Psoas muscle (tissue), 8 donors: Measurements from ENCODE around the gene FBXO36. TPM values are rescaled to one million over a fixed set of nuclear protein-coding genes. Genes with fewer than 3 reads are reported as not detected.

ENCODE experiments used
- ATAC-seq, 4 donors: fragments of 200-7000 bp; cut with Tn5 transposase; one replicate each; pipeline ENCODE4 v1.9.1; 2020; ENCODE audit warnings: moderate library complexity in 3 of 4, mild to moderate bottlenecking in 2 of 4
- DNase-seq, 2 donors: peaks; one replicate each; pipeline ENCODE4 v3.0.0-alpha.2; 2020
- H3K27ac ChIP-seq: fragments of 200-600 bp; one replicate; pipeline ENCODE4 v1.8.0; 2022
- H3K27me3 ChIP-seq, 3 donors: fragments of 200-600 bp in 1 of 3; one replicate each; pipeline versions ENCODE4 v1.6.1 to v1.8.0; 2013 to 2022; ENCODE audit warnings: low read length in 2 of 3, mild to moderate bottlenecking in 2 of 3, moderate library complexity in 1 of 3; ENCODE audit not compliant: insufficient read depth in 3 of 3
- H3K36me3 ChIP-seq, 2 donors: fragments of 200-600 bp in 1 of 2; one replicate each; pipeline versions ENCODE4 v1.6.1 to v1.8.0; 2013 to 2022; ENCODE audit warnings: low read depth in 1 of 2, mild to moderate bottlenecking in 1 of 2, moderate library complexity in 1 of 2; ENCODE audit not compliant: insufficient read depth in 1 of 2
- H3K4me1 ChIP-seq: fragments of 200-600 bp; one replicate; pipeline ENCODE4 v1.8.0; 2022
- H3K4me3 ChIP-seq: fragments of 200-600 bp; one replicate; pipeline ENCODE4 v1.8.0; 2022; ENCODE audit warnings: mild to moderate bottlenecking
- H3K9me3 ChIP-seq: fragments of 200-600 bp; one replicate; pipeline ENCODE4 v1.8.0; 2022
- WGBS, 3 donors: extraction: QIAGEN DNeasy Blood & Tissue Kit; methylation state at CpG; one replicate each; pipeline versions ENCODE4 v1.1.6 to v1.1.7; 2013; 5-methylcytosine and 5-hydroxymethylcytosine counted together
- intact Hi-C, 2 donors: fragments of 100-400 bp; cut with DNase I; formaldehyde crosslinking; loops; one replicate each; pipeline versions ENCODE4 v1.11.0 to v1.14.2; 2022
- polyA plus RNA-seq, 3 donors: library from polyadenylated mRNA; stranded (reverse); fragments of 200-250 nt; gene quantifications; one replicate each; pipeline ENCODE4 v1.2.3, GENCODE V29; 2013
- total RNA-seq, 4 donors: library from RNA; stranded (reverse); fragmentation: NEBNext Ultra II Directional in 2 of 4; extraction: Animal tissue kit (Norgen Biotek cat#: 25700) in 2 of 4; gene quantifications; one replicate each; pipeline versions ENCODE4 v1.2.1 to v1.2.4, GENCODE V29; 2021 to 2023
- TF ChIP-seq, protein P1 (sequence below): fragments of 200-600 bp; IDR thresholded peaks from one replicate; pipeline ENCODE4 v1.8.0; 2022; ENCODE audit warnings: antibody characterized with exemption
- donor health status: healthy with polysubstance abuse.
- donor health status: DM: no; HTN: no; CAD: no; lungs with moderate emphysema.
- donor health status: Bipolar disorder and iron deficiency.
- donor health status: healthy.
- donor health status: DM: yes; HTN: yes; CAD: no.
- donor health status: DM: no; HTN: no; CAD: no.
- donor health status: DM: no; HTN: no; CAD: no.
- donor health status: DM: yes; HTN: yes; CAD: no.

Gene FBXO36
- total and polyA plus RNA-seq, 7 donors = 0.21 to 1.2 (median 0.60) TPM

DNA sequence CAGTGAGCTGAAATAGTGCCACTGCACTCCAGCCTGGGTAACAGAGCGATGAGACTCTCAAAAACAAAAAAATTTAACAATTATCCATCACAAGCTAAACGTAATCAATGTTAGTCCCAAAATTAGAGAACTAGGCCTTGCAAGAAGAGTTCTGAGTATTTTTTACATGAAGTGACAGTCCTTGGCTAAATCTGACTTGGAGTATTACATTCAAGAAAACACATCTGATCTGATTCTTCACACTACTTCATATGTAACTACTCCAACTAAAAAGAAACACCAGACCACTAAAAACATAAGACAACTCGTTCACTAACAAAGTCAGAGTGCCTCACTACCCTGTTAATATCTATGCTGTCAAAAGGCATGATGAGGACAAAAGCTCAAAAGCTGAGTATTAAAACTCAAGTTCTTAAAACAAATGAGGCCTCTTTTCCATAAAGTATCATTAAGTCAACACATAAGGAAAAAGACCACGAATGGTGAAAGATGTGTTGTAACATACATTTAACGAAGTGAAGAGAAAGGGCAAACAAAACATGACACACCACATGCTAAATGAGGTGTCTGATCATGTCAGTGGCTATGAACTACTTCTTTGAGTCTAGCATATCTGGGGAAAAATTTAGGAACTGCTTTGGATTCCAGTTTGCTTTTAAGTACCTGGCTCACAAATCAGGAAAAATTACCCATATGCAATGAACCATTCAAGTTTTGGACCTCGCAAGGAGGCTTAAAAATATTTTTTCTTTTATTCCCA lies 42.9 kb upstream of the FBXO36 start:
- DNase-seq = no peak
- Histone ChIP-seq H3K36me3 (peaks cover 4 to 37% of the 10 kb centered on the region in 2 donors), H3K9me3 (no peaks in the 10 kb centered on the region), H3K4me3 (no peak overlapping the region), H3K27ac (no peak overlapping the region), H3K4me1 (no peaks in the 10 kb centered on the region), H3K27me3 (no peaks in the 10 kb centered on the region)
- TF ChIP-seq, protein P1, sequence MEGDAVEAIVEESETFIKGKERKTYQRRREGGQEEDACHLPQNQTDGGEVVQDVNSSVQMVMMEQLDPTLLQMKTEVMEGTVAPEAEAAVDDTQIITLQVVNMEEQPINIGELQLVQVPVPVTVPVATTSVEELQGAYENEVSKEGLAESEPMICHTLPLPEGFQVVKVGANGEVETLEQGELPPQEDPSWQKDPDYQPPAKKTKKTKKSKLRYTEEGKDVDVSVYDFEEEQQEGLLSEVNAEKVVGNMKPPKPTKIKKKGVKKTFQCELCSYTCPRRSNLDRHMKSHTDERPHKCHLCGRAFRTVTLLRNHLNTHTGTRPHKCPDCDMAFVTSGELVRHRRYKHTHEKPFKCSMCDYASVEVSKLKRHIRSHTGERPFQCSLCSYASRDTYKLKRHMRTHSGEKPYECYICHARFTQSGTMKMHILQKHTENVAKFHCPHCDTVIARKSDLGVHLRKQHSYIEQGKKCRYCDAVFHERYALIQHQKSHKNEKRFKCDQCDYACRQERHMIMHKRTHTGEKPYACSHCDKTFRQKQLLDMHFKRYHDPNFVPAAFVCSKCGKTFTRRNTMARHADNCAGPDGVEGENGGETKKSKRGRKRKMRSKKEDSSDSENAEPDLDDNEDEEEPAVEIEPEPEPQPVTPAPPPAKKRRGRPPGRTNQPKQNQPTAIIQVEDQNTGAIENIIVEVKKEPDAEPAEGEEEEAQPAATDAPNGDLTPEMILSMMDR = no peak
- 93 to 95% (median 94%) methylated on average over 6 of the region's 6 CpGs for WGBS, 3 donors
- no peak for ATAC-seq
- intact Hi-C loops = loop anchor here (5.0 kb wide), 2 partner anchors 33 to 38 kb away; no protein-coding TSS in a partner anchor

DNA sequence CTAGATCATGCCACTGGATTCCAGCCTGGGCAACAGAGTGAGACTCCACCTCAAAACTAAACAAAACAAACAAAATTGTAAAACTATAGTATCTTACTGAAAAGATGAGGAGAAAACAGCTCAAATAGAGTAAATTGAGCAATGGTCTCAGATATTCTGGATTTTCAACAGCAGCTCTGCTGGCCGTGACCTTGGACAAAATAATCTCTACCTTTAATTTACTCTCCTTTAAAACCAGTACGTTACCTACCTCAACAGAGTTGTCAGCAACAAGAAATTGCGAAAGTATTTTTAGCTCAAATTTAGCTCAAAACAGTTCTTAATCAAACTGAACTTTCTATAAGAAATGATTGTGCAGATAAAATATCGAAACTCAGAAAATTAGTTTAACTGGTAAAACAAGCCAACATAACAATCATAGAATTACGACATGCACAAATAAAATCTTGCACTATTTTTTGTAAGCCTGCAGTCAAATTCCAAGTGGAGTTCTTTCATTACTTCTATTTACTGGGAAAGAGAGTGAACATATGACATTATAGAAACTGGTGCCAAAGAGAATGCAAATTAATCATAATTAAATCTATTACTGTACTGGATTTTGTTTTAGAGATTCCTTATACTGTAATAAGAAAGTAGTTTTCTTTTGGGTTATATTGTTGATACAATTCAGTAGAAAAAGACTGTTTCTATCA lies 41.3 kb upstream of the FBXO36 start:
- intact Hi-C loops = no loop called here
- H3K36me3 ChIP-seq = peaks cover 4 to 37% of the 10 kb centered on the region in 2 donors
- no peaks in the 10 kb centered on the region for H3K27me3 ChIP-seq
- H3K4me1 ChIP-seq = peaks cover 15% of the 10 kb centered on the region
- H3K4me3 ChIP-seq = no peak overlapping the region
- DNase-seq = no peak
- H3K27ac ChIP-seq = no peak overlapping the region
- ATAC-seq = no peak
- 88 to 92% (median 90%) methylated on average over 5 of the region's 5 CpGs for WGBS, 3 donors
- TF ChIP-seq, protein P1 = no peak
- no peaks in the 10 kb centered on the region for H3K9me3 ChIP-seq

DNA sequence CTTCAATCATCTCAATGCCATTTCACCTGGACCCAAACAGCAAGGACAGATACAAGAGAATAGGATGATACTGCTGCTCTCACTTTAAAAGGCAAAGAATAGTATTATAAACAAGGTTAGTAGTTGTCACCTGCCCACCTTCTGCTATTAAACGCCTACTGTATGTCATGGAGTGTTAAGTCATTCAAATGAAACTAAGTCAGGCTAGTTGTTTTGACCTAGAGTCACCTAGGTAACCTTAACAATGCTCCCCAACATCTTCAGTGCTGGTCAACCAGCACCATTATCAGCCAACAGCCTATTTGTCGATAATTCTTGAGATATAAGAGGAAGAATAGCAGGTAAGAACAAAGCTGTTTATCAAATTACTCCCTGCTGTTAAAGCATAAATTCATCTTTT lies 39.7 kb upstream of the FBXO36 start:
- ATAC-seq (no peak), DNase-seq (no peak)
- Histone ChIP-seq H3K27ac (no peak overlapping the region), H3K36me3 (peaks cover 4 to 24% of the 10 kb centered on the region in 2 donors), H3K9me3 (no peaks in the 10 kb centered on the region), H3K4me3 (no peak overlapping the region), H3K4me1 (peaks cover 30% of the 10 kb centered on the region), H3K27me3 (no peaks in the 10 kb centered on the region)
- WGBS, 3 donors = 81 to 94% (median 88%) methylated on average over 2 of the region's 2 CpGs
- TF ChIP-seq, protein P1 = no peak
- intact Hi-C loops = no loop called here

DNA sequence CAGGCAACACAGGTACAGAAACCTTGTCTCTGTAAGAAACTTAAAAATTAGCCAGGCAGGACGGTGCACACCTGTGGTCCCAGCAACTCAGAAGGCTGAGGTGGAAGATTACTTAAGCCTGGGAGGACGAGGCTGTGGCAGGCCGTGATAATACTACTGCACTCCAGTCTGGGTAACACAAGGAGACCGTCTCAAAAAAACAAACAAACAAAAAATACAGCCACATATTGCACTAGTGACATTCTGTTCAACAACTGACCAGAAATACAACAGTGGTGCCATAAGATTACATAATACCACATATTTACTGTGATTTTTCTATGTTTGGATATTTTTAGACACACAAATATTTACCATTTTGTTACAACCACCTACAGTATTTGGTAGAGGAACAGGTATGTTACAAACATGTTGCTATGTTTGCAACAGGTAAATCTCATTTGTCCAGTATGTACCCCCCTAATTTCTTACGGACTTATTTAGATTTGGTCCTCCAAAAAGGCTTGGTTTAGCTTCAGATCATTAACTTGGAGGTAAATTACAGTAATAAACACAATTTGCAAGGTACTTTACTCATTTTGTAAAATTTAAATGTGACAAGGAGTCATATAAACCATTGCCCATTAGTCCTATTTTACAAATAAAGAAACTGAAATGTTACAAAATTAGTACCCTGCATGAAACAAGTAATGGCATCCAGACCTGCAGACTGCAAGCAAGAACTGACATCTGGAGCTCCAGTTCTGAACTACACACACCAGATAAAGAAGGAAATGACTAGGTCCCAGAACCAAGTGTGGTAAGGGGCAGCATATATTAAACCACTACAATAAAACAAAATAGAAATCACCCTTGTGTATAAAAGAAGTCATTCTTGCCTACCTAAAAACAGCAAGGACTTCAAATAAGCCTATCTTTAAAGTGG lies 37.3 kb upstream of the FBXO36 start:
- Histone ChIP-seq H3K36me3 (no peaks in the 10 kb centered on the region), H3K27me3 (no peaks in the 10 kb centered on the region), H3K4me3 (no peak overlapping the region), H3K9me3 (no peaks in the 10 kb centered on the region), H3K4me1 (peaks cover 30% of the 10 kb centered on the region), H3K27ac (no peak overlapping the region)
- ATAC-seq (no peak), DNase-seq (no peak)
- WGBS, 3 donors = 70 to 92% (median 87%) methylated on average over 5 of the region's 5 CpGs
- intact Hi-C loops = no loop called here
- TF ChIP-seq, protein P1 = no peak
